Stimulated activated CD4-positive, alpha-beta T cell treated with anti-CD3 and anti-CD28 coated beads, Interleukin-4, amount 100 ng/mL, for 4 hours (primary cell): Measurements from ENCODE around the gene UTP18.
"Not testable (repeated sequence)": the region's sequence is repeated elsewhere in the genome, so short reads cannot be mapped to it uniquely, and the experiment has no call there.

Source experiments
- DNase-seq, 2 experiments: peaks; one replicate each; pipeline ENCODE4 v3.0.0-alpha.2; 2020

UTP18 gene

DNA sequence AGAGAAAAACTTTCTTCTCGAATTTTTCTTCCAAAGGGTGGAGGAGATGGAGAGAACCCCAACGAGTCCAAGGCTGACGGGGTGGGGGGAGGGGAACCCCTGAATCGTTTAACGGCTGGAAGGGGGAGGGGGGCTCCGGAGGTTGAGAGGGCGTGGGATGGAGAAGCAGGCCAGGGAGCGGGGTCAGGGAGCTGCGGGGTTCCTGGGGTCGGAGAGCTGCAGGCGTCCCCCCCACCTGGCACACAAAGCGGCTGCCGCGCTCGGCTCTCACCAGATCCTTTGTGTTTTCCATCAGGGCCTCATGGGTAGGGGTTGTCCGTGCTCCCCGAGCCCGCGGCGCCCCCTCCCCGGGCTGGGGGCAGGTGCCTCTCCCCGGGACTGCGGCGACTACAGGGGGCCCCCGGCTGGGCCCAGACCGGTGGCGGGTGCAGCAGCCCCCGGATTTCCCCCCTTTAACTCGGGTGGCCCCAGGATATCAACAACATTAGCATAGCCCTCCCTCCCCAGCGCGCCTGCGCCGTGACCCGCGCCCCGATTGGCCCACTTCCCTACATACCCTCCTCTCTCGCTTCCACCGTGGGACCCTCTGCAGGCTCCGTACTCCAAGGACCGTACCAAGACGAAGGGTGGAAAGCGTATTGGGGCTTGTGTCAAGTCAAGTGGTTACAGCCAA lies 646 bp upstream of the UTP18 start, which contains the start of gene MBTD1:
Gene MBTD1, minus strand, starts transcription at position 486 of the 673 bp plus-strand sequence. CDS start 34,888 bp downstream, outside the sequence.
- peak; percentile 88 to 89 for DNase-seq

DNA sequence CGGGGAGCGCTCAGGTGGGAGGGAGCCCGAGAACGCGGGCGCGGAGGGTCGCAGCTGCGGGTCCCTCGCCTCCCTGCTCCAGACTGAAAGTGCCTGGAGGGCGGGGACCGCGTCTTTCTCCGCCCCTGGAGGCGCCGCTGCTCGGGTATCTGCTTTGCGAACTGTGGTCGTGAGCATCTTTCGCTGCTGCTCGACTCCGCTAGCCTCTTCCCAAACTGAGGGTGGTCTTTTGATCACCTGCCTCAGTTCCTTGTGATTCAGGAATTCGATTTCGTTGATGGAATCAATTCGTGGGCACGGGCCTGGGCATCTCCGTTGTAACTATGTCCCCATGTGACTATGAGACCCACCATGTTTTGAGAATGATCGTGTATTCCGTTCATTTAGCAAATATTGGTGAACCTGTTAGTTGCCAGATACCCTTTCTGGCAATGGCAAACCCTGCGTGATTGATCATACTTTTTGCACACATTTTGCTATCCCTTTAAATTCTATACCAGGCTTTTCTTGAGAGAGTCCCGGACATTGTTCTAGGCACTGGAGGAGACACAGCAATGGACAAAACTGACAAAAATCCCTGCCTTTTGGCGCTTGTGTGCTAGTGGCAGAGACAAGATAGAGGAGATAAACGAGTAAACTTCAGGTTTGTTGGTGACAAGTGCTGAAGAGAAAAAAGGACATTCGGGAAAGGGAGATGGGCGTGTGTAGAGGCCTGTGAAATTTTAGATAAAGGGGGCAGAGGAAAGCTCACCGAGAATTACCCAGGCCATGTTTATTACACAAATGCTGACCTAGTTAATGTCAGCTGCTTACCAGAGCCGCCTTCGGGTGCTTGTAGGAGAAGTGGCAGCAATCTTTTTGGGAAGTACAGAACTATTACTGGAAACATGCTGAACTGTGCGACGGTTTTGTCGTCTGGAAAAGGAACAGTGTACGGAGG lies 948 bp downstream of the UTP18 start:
- DNase-seq, result no peak

DNA sequence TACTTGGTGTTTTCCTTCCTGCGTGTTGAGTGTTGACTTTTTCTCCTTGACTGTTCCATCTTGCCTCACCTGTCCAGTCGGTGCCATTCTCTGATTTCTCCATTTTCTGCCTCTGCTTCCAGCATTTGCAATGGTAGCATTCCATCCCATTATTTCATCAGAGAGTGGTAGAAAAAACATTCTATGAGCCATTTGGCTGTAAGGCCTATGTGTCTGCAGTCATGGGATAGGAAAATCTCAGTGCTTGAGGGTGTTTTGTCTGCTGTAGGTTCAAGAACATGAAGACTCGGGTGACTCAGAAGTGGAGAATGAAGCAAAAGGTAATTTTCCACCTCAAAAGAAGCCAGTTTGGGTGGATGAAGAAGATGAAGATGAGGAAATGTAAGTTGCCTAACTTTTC lies 2.7 kb downstream of the UTP18 start:
- no peak for DNase-seq

DNA sequence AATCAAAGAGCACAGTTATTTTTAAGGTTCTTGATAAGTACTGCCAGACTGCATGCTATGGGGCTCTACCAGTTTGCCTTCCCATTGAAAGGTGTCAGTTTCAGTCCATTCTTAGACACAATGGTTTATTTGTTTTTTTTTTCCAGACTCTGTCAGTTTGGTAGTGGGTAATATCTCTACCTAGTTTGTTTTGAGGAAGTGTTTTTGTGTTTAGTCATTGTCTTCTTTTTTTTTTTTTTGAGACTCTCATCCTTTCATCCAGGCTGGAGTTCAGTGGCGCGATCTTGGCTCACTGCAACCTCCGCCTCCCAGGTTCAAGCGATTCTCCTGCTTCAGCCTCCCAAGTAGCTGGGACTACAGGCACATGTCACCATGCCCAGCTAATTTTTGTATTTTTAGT lies 4.1 kb downstream of the UTP18 start:
- not testable (repeated sequence) for DNase-seq

DNA sequence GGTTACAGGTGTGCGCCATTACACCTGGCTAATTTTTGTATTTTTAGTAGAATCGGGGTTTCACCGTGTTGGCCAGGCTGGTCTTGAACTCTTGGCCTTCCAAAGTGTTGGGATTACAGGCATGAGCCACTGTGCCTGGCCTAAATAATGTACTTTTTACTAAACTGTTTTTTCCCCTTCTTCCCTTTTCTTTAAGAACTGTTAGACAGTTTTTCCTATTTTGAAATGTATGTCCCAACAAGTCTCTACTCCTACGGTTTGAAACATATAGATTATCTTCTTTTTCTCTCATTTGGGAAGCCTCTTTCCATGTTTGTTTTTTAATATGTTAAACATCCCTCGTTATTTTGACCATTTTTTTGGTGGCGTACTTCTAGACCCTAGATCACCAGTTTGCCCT lies 9.6 kb downstream of the UTP18 start:
- no peak for DNase-seq

DNA sequence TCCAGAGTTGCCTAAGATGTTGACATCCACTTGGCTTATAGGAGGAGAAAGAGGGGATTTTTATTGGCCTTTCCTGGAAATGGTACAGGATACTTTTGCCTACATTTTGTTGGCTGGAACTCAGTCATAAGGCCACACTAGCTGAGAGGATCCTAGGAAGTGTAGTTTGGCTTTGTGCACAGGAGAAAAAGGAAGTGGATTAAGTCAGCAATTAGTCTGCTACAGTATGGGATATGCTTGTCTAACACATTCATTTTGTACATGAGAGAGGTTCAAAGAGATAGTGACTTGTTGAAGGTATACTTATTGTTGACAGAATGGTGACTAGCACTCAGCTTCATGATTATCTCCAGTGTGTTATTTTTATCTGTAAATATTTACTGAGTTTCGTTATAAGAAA lies 10.3 kb downstream of the UTP18 start:
- no peak for DNase-seq

DNA sequence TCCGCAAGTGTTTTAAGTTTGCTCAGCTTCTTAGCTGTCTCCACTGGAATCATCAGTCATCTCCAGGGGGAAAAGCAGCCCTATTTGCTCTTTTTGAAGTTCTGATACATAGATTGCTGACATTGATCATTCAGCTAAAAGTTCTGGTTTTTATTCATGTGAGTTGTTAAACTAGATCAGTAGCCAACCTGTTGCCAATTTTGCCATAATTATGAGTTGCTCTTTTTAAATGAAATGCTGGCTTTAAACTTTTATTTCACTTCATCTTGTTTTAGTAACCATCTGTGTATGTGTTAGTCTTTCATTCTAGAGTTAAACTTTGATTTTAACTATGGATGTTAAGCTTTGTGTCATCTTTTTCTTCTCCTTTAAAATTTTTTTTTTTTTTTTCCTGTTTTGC lies 12.5 kb downstream of the UTP18 start:
- no peak for DNase-seq

DNA sequence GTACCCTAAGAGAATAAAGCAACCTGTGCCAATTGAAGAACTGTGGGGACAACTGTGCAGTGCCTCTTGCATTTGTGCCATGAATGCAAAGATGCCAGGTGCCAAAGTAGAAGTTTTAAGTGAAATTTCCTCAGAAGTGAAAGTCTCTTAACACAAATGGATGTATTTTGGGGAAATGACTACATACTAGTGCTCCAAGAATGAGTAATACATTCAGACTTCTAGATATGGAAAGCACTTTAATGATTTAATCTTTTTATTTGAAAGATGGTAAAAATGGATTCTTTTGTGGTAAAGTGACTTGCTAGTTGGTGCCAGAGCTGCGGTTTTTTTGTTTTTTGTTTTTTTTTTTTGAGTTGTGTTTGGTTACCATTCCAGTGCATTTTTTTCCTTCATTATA lies 15.0 kb downstream of the UTP18 start:
- no peak for DNase-seq

DNA sequence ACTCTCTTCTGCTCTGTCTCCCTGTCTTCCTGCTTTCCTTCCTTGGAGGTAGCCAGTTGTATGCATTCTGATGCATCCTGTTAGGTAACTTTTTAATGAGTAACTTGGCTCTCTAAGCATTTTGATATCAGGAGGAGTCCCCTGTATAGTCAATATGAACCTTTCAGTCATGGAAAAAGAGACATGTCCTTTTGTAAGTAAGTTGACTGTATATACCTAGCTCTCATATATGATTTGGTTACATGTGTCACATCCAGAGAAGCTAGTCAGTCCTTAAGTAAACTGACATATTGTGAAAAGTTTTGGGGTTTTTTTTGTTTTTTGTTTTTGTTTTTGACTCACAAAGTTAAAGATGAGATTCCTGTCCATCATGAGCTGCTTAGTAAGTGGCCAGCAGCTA lies 18.8 kb downstream of the UTP18 start:
- DNase-seq, result no peak

DNA sequence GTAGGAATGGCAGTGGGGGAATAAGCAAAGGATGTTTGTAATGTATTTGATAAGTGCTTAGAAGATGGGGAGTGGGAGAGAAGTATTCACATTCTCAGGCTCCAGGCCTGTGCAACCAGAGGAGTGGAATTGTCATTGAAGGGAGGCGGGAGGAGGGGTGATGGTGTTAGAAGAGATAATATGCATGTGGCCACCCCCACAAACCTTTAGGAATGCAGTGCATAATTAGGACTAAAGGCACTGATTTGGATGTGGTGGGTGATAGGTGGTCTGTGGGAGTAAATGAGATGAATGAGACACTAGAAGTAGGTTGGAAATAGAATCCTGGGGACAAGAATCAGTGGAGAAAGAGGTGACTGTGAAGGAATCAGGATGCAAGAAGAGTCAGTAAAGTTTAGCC lies 27.1 kb downstream of the UTP18 start:
- DNase-seq, result no peak

DNA sequence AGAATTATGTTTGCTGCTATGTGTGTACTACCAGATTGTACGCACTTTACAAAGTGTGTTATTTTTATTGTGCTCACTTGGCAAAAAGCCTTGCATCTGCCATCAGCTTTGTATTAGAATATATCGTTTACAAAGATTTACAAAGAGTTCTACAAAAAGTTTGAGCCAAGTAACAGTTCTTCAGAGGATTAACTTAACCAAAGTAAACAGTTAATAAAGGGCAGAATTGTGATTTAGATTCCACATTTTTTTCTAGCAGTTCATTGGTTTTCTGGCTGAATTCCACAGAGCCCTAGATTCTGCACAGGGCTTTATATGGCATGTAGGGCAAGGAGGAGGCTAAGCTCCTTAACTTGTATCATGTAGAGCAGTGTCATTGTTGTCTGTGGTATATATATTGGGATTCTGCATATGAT lies 29.4 kb downstream of the UTP18 start:
- DNase-seq, result no peak

DNA sequence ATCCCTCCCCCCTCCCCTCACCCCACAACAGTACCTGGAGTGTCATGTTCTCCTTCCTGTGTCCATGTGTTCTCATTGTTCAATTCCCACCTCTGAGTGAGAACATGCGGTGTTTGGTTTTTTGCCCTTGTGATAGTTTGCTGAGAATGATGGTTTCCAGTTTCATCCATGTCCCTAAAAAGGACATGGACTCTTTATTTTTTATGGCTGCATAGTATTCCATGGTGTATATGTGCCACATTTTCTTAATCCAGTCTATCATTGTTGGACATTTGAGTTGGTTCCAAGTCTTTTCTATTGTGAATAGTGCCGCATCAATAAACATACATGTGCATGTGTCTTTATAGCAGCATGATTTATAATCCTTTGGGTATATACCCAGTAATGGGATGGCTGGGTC lies 34.0 kb downstream of the UTP18 start:
- DNase-seq, result not testable (repeated sequence)

DNA sequence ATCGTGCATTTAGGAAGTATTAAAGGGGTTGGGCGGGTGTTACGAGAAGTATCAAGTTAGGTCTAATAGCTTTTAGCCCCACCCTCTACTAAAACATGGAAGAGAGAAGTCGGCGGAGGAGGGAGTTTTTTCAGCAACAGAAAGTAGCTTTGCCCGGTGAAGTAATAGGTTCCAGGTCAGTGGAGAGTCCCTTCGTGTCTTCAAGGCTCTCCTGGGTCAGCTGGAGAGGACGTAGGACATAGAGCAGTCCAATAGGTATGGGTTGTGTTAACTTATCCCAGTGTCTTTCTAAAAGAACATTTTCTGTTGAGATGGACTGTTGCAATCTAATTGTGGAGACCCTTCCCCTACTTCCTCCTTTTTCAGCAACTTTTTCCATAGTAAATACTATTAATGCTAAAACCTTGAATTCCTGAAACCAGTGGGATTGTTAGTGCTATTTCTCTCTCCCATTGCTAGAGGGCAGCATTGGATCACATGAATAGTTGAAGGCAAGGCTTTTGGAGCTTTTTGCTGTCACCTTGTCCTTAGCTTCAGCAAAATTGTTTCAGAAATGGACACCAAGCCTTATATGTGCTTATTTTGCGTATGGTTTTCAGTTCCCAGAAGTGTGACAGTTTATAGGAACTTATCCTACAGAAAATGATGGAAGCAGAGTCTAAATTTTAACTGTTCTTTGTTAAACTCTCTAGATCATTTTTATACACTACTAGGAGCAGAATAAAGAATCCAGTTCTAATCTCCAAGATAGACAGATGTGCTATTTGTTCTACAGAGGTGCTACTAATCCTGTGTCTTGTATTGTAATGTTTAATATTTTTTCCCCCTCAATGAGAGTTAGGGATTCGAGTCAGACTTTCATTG lies 38.4 kb downstream of the UTP18 start:
- no peak for DNase-seq

DNA sequence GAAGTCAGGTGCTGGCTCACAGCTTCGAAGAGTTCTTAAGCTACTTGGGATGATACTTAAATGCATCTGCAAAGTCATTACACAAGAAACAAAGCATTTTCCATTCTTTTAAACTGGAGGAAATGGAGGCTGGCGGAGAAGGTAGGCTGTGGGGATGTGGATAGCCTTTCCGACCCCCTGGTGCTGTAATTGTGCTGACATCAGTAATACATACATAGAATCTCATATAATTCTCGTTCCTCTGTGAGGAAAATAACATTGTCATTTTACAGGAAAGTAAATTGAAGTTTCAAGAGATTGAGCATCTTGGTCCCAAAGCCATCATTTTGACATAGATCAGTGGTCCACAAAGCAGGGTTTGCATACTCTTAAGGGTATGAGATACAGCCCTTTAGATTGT lies 39.5 kb downstream of the UTP18 start:
- DNase-seq, result no peak

DNA sequence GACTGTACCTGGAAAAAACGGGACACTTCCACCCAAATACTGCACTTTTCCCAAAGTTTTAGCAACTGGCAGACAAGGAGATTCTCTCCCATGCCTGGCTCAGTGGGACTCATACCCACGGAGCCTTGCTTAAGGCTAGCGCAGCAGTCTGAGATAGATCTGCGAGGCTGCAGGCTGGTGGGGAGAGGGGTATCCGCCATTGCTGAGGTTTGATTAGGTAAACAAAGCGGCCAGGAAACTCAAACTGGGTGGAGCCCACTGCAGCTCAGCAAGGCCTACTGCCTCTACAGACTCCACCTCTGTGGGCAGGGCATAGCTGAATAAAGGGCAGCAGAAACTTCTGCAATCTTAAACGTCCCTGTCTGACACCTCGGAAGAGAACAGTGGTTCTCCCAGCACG lies 44.8 kb downstream of the UTP18 start:
- no peak for DNase-seq

DNA sequence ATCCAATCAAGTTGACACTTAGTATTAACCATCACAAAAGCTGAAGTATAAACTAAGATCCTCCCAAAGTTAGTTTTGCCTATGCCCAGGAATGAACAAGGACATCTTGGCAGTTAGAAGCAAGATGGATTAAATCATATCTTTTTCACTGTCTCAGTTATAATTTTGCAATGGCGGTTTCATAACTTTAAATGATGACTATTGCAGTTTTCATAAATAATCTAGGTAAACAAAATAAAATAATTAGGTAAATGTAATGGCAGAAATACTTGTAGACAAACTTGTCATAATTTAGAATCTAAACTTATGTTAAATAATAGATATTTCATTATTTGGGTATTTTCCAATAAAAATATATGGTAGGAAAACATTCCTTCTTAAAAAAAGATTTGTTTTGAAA lies 51.7 kb downstream of the UTP18 start:
- DNase-seq, result not testable (repeated sequence)

DNA sequence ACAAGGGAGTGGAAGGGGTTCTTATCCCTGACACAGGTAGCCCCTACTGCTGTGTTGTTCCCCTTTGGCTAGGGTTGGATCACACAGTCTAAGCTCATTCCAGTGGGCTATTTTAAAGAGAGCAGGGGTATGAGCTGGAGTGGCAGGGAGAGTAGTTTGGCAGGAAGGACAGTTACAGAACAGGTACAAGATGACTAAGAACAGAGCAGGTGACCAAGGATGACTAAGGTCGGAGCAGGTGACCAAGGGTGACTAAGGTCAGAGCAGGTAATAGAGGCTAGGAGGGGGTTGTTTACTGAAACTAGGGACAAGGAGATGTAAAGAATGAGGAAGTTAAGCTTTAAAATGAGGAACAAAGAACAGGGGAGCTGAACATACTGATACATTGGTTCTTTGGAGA lies 58.8 kb downstream of the UTP18 start:
- no peak for DNase-seq

DNA sequence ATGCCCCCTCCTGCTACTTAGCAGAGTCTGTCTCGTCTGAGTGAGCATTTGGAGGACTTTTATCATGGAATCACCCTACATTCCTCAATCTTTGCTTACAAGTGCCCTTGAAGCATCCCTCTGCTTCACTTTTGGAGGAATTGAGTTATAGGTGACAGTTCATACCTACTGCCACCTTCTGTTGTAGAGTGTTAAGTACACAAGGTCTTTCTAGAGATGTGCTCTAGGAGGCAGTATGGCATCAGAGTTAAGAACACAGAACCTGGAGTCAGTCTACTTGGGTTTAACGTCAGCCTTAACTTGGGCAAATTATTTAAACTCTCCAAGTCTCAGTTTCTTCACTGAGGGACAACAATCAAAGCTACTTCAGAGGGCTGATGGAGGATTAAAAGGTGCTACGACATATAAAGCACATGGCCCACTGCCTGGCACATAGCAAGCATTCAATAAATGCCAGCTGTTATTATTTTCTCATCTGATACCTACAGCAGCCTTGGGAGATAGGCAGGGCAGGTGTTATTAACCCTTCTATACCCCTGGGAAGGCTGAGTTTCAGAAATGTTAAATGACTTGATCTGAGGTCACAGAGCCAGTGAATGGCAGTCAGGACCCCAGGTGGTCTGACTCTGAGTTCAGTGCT lies 62.2 kb downstream of the UTP18 start:
- DNase-seq, result no peak

DNA sequence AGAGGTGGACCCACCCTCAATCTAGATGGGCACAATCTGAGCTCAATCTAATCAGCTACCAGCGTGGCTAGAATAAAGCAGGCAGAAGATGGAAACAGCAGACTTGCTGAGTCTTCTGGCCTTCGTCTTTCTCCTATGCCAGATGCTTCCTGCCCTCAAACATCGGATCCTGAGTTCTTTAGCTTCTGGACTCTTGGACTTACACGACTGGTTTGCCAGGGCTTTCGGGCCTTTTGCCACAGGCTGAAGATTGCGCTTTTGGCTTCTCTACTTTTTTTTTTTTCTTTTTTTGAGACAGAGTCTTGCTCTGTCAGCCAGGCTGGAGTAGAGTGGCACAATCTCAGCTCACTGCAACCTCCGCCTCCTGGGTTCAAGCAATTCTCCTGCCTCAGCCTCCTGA lies 65.1 kb downstream of the UTP18 start:
- no peak for DNase-seq

DNA sequence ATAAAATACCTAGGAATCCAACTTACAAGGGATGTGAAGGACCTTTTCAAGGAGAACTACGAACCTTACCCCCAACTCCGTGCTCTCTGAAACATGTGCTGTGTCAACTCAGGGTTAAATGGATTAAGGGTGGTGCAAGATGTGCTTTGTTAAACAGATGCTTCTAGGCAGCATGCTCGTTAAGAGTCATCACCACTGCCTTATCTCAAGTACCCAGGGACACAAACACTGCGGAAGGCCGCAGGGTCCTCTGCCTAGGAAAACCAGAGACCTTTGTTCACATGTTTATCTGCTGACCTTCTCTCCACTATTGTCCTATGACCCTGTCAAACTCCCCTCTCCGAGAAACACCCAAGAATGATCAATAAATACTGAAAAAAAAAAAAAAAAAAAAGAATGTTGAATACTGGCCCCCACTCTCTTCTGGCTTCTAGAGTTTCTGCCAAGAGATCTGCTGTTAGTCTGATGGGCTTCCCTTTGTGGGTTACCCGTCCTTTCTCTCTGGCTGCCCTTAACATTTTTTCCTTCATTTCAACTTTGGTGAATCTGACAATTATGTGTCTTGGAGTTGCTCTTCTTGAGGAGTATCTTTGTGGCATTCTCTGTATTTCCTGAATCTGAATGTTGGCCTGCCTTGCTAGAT lies 70.6 kb downstream of the UTP18 start:
- DNase-seq, result not testable (repeated sequence)

DNA sequence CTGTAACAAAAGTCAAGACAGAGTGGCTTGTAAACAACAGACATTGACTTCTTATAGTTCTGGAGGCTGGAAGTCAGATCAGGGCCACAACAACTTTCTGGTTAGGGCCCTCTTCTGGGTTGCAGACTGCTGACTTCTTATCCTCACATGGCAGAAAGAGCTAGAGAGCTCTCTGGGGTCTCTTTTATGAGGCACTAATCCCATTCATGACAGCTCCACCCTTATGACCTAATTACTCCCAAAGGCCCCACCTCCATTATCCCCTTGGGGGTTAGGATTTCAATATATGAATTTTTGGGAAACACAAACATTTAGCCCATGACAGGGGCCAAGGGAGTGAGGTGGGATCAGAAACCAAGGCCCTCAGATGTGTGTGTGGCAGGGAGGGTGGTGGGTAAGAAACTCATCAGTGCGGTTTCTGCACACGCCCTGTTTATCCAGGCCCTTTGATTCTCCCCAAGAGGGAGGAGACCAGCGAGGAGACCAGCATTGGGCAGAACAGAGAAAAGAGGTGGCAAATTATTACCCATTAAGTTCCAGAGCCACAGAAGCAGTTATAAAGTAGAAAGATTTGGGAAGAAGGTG lies 74.8 kb downstream of the UTP18 start:
- no peak for DNase-seq
